BE2C (cell line): Measurements from ENCODE around the gene BLVRA. TPM values are rescaled to one million over a fixed set of nuclear protein-coding genes. Genes with fewer than 3 reads are reported as not detected.
"Not testable (repeated sequence)": the region's sequence is repeated elsewhere in the genome, so short reads cannot be mapped to it uniquely, and the experiment has no call there.

Source experiments
- DNase-seq: peaks from one replicate; pipeline ENCODE4 v3.0.0-alpha.2; 2020
- H3K27me3 ChIP-seq: fragments of 250-450 bp; sonication (Bioruptor Pico); 2 replicates; pipeline ENCODE4 v1.5.1; 2020; ENCODE audit warnings: mild to moderate bottlenecking
- H3K36me3 ChIP-seq: fragments of 250-450 bp; sonication (Bioruptor Pico); 2 replicates; pipeline ENCODE4 v1.5.1; 2020; ENCODE audit warnings: mild to moderate bottlenecking
- H3K4me1 ChIP-seq: fragments of 250-450 bp; sonication (Bioruptor Pico); 2 replicates; pipeline ENCODE4 v1.5.1; 2020
- H3K4me3 ChIP-seq: 2 replicates; pipeline ENCODE4 v1.5.1; 2011; ENCODE audit warnings: low read depth, low read length
- H3K9me3 ChIP-seq: fragments of 250-450 bp; sonication (Bioruptor Pico); 2 replicates; pipeline ENCODE4 v1.5.1; 2020
- CTCF ChIP-seq: IDR thresholded peaks from 2 replicates; pipeline ENCODE4 v1.5.1; 2012; ENCODE audit warnings: mild to moderate bottlenecking, low read depth, low read length
- polyA plus RNA-seq: library from polyadenylated mRNA; unstranded; fragments of >200 nt; gene quantifications from one replicate; pipeline ENCODE4 v1.2.1, GENCODE V29; 2012; ENCODE audit warnings: low read depth, missing spikeins; ENCODE audit not compliant: insufficient read length, insufficient read depth

Gene BLVRA
- 79.1 TPM for polyA plus RNA-seq

- H3K4me1 ChIP-seq: peaks cover 15% of the 10 kb centered on the region
- peak; percentile 81 for DNase-seq
- no peak for TF ChIP-seq CTCF
- no peaks in the 10 kb centered on the region for H3K36me3 ChIP-seq
- peak within 1 kb of the TSS; percentile 69 for H3K4me3 ChIP-seq
- no peaks in the 10 kb centered on the region for H3K27me3 ChIP-seq
- H3K9me3 ChIP-seq: no peaks in the 10 kb centered on the region
Measured at GRCh38 chr7:43758029-43758821, at the start of gene BLVRA. BLVRA (plus strand) TSS chr7:43758680; CDS start chr7:43771159, 12,479 bp downstream.

GRCh38 chr7:43711503-43711902, 47.0 kb upstream of the BLVRA start:
- no peaks in the 10 kb centered on the region for H3K4me1 ChIP-seq
- TF ChIP-seq CTCF: no peak
- H3K4me3 ChIP-seq: no peak overlapping the region
- H3K27me3 ChIP-seq: no peaks in the 10 kb centered on the region
- peaks cover 5% of the 10 kb centered on the region for H3K36me3 ChIP-seq
- DNase-seq: no peak
- H3K9me3 ChIP-seq: peaks cover 3% of the 10 kb centered on the region; the same call in 1 of the 2 replicates

DNA sequence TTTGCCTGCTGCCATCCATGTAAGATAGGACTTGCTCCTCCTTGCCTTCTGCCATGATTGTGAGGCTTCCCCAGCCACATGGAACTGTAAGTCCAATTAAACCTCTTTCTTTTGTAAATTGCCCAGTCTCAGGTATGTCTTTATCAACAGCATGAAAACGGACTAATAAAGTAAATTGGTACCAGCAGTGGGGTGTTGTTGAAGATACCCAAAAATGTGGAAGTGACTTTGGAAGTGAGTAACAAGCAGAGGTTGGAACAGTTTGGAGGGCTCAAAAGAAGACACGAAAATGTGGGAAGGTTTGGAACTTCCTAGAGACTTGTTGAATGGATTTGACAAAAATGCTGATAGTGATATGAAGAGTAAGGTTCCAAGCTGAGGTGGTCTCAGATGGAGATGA, 42.5 kb upstream of the BLVRA start:
- H3K36me3 ChIP-seq, H3K27me3 ChIP-seq, H3K9me3 ChIP-seq, H3K4me3 ChIP-seq, DNase-seq, H3K4me1 ChIP-seq: not testable (repeated sequence)

- Histone ChIP-seq H3K36me3 (peaks cover 3% of the 10 kb centered on the region), H3K27me3 (no peaks in the 10 kb centered on the region), H3K4me1 (peaks cover 5% of the 10 kb centered on the region; the same call in 1 of the 2 replicates), H3K4me3 (no peak overlapping the region), H3K9me3 (no peaks in the 10 kb centered on the region)
- no peak for TF ChIP-seq CTCF
- DNase-seq: no peak
Measured at GRCh38 chr7:43716598-43716997, 41.9 kb upstream of the BLVRA start.

DNA sequence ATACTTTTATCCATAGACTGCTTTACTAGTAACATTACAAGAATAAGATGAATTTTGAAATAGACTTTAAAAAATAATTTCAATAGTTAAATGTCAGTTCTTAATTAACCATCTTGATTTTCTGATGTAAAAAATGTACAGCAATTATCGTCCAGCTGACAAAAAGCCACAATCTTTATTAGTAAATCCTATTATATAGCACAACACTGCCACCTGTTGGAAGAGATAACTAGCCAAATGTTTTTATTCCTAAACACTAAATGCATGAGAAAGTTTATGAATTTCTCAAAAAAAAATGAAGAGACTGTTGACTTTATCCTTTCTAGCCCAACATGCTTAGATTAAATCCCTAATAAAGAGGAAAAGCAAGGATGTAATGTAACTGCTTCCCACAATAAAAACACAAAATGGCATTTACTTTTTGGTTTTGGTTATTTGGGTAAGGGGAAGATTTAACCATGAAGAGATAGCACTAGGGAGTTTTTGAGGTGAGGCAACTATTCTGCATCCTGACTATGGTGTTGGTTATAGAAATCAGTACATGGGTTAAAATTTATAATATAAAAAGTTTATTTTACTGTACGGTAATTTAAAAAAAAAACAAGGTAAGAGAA, 37.2 kb upstream of the BLVRA start:
- Histone ChIP-seq H3K4me3 (no peak overlapping the region), H3K36me3 (peaks cover 3% of the 10 kb centered on the region), H3K27me3 (no peaks in the 10 kb centered on the region), H3K9me3 (no peaks in the 10 kb centered on the region), H3K4me1 (peaks cover 5% of the 10 kb centered on the region; the same call in 1 of the 2 replicates)
- DNase-seq: no peak
- peak; percentile 57 for TF ChIP-seq CTCF

DNA sequence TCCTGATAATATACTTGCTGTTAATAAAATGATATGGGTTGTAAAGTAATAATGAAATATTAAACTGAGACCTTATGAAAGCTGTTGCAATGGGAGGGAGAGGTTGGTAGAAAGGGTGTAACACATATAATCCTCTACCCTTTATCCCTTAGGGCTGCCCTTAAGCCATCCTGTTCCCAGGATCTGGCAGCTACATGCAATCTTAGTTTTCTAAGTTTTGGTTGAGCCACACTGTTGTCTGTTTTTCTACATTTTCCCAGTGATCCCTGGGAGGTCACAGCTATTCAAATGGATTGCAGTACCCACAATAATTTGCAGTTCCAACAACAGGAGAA, 35.5 kb upstream of the BLVRA start:
- no peak overlapping the region for H3K4me3 ChIP-seq
- no peak for TF ChIP-seq CTCF
- peaks cover 5% of the 10 kb centered on the region; the same call in 1 of the 2 replicates for H3K4me1 ChIP-seq
- H3K9me3 ChIP-seq: no peaks in the 10 kb centered on the region
- H3K27me3 ChIP-seq: no peaks in the 10 kb centered on the region
- no peaks in the 10 kb centered on the region; the same call in none of the 2 replicates for H3K36me3 ChIP-seq
- no peak for DNase-seq
